Transverse colon (tissue), 4 donors: ENCODE data around the gene NUS1.

Experiments
- POLR2AphosphoS5 ChIP-seq, 3 donors: sonication (generic); formaldehyde crosslinking; IDR thresholded peaks; one replicate each; pipeline ENCODE4 v1.6.1; 2016; ENCODE audit warnings: antibody characterized with exemption in 3 of 3
- TF ChIP-seq, protein P1 (sequence below), 5 experiments: fragments of 200-600 bp in 3 of 5; fragments of 450-650 bp in 2 of 5; sonication (generic) in 3 of 5; IDR thresholded peaks; 1 replicate in 2 of 5; 2 replicates in 3 of 5; pipeline ENCODE4 v1.5.1; 2016 to 2017; ENCODE audit warnings: antibody characterized with exemption in 5 of 5, inconsistent platforms in 3 of 5, mild to moderate bottlenecking in 2 of 5, moderate library complexity in 1 of 5

GRCh38 chr6:117629119-117629660 is 46.1 kb upstream of the NUS1 start:
- no peak for TF ChIP-seq POLR2AphosphoS5 (IDR thresholded peaks at IDR 0.05)
- TF ChIP-seq, protein P1, sequence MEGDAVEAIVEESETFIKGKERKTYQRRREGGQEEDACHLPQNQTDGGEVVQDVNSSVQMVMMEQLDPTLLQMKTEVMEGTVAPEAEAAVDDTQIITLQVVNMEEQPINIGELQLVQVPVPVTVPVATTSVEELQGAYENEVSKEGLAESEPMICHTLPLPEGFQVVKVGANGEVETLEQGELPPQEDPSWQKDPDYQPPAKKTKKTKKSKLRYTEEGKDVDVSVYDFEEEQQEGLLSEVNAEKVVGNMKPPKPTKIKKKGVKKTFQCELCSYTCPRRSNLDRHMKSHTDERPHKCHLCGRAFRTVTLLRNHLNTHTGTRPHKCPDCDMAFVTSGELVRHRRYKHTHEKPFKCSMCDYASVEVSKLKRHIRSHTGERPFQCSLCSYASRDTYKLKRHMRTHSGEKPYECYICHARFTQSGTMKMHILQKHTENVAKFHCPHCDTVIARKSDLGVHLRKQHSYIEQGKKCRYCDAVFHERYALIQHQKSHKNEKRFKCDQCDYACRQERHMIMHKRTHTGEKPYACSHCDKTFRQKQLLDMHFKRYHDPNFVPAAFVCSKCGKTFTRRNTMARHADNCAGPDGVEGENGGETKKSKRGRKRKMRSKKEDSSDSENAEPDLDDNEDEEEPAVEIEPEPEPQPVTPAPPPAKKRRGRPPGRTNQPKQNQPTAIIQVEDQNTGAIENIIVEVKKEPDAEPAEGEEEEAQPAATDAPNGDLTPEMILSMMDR (IDR thresholded peaks at IDR 0.05), result no peak
